ENCODE measurements around the gene CHRNE. TPM values are rescaled to one million over a fixed set of nuclear protein-coding genes. Genes with fewer than 3 reads are reported as not detected.

Gene CHRNE
- total and polyA plus RNA-seq, 2 of the 4 experiments (the other 2 are of a cell fraction): under 0.01 to 0.21 TPM

DNA sequence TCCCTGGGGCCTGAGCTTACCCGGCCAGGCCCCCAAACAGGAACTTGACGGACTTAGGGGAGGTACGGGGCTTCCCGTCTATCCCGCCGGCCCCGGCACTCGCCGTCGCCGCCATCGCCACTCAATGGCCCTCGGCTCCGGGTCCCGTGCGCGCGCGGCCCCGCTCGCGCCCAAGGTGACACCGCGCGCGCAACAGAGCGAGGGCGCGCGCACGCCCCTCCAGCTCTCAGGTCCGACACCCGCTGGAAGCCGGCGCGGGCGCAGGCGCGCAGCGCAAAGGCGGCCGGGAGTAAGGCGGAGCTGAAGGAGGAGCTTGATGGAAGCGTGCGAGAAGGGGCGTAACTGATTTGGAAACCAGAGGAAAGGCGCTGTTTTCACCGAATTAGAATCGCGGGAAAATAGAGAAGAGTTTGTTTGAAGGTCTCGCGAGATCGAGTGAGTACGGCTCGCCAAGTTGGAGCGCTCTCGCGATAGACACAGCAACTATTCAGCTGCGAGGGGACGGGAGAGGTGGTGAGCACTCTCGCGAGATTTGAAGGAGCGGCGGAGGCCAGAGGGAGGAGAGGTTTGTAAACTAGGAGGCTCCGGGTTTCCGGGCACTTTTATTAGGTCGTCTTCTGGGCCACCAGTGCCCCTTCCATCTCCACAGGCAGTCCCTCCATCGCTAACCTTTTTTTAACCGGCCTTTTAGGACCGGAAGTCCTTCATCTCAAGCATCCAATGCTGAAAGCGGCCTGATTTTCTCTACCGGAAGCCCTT lies 37.1 kb upstream of the CHRNE start, which contains the start of the genes RNF167 and SLC25A11:
RNF167 (plus strand) TSS at position 473 of the 759 bp plus-strand sequence. CDS start 642 bp downstream, outside the sequence.
SLC25A11 (minus strand) TSS at position 251 of the 759 bp plus-strand sequence; CDS start at position 115, 136 bp downstream.
- ChIA-PET CTCF (interaction anchor here (0.5 to 1.6 kb wide), 3 partner anchors 27 to 40 kb away, joined by 3 read pairs; partner anchors contain the start of gene SPAG7), POLR2A (ENCODE audit: unreplicated experiment) (interaction anchor here (0.6 to 2.0 kb wide), 3 partner anchors 9 to 31 kb away, joined by 3 to 14 read pairs (median 3); partner anchors contain the start of gene SPAG7)
- no peaks in the 10 kb centered on the region for H3K27me3 ChIP-seq (ENCODE audit: control insufficient read depth, insufficient read depth, low read length)
- peak within 1 kb of the TSS; percentile 93 for H2AK5ac ChIP-seq (ENCODE audit: low read depth, low read length)
- H2BK15ac ChIP-seq (ENCODE audit: low read depth, low read length): no peak within 1 kb of the TSS; the same call in 2 of the 3 replicates
- H2BK120ac ChIP-seq (ENCODE audit: low read depth, low read length): peak within 1 kb of the TSS; percentile 85
- H3K79me1 ChIP-seq (ENCODE audit: low read depth in 1 of 2, low read length in 2 of 2): peaks cover 22 to 61% of the 10 kb centered on the region in 2 experiments; a peak in 3 of 4 replicates
- H4K8ac ChIP-seq (ENCODE audit: low read depth in 2 of 2, low read length in 2 of 2): peak within 1 kb of the TSS; percentile 82 to 99
- 0 out of 2 replicates have a peak within 1 kb of the TSS, but pooled peaks have one; percentile 70 for H2BK20ac ChIP-seq (ENCODE audit: low read depth, low read length)
- H4K20me1 ChIP-seq (ENCODE audit: insufficient read depth, low read length): peaks cover 38% of the 10 kb centered on the region
- DNase-seq: peak; percentile 100
- H3K14ac ChIP-seq (replicated peaks; ENCODE audit: low read depth, low read length): peak within 1 kb of the TSS; percentile 92
- H3K9me3 ChIP-seq (ENCODE audit: control insufficient read depth, insufficient read depth, low read length): no peaks in the 10 kb centered on the region
- H3K4me3 ChIP-seq (ENCODE audit: insufficient read depth, low read depth, low read length): peak within 1 kb of the TSS; percentile 68
- in situ Hi-C loops (cut with MboI; ENCODE audit: low sequenced_read_pairs): no loop called here
- H3K27ac ChIP-seq (ENCODE audit: insufficient read depth, low read length): peak within 1 kb of the TSS; percentile 78
- H3K4me2 ChIP-seq (ENCODE audit: low read depth, low read length): peak within 1 kb of the TSS; percentile 94
- peak within 1 kb of the TSS; percentile 93 for H4K91ac ChIP-seq (ENCODE audit: insufficient read depth, low read depth, low read length)
- intact Hi-C loops (cut with micrococcal nuclease): loop anchor here (1.0 kb wide), 1 partner anchor 31 kb away; no protein-coding TSS in a partner anchor
- H3K4me1 ChIP-seq (ENCODE audit: control insufficient read depth, insufficient read depth, low read length): peaks cover 13% of the 10 kb centered on the region
- peak; percentile 89 for ATAC-seq (ENCODE audit: low read depth)
- 0% methylated on average over 38 of the region's 72 CpGs; no CpG with 5 or more reads in 1 of the 2 experiments for WGBS, 2 experiments (ENCODE audit: extremely low coverage in 2 of 2, insufficient read length in 1 of 2)
- H3K18ac ChIP-seq (ENCODE audit: low read depth, low read length): peak within 1 kb of the TSS; percentile 36; the same call in 1 of the 2 replicates
- H3K9me1 ChIP-seq (ENCODE audit: insufficient read depth, low read length): peaks cover 15% of the 10 kb centered on the region; the same call in 1 of the 2 replicates
- H4K5ac ChIP-seq (ENCODE audit: low read depth, low read length): peak within 1 kb of the TSS; percentile 72
- H2AFZ ChIP-seq (replicated peaks; ENCODE audit: low read length, poor library complexity): peak within 1 kb of the TSS; percentile 89
- no TSS peak for BruUV-seq (replicated peaks)
- peak within 1 kb of the TSS; percentile 99 for H3K23ac ChIP-seq (ENCODE audit: low read depth, low read length)
- dilution Hi-C loops (cut with HindIII; ENCODE audit: low sequenced_read_pairs, unreplicated experiment): no loop called here
- peaks cover 43% of the 10 kb centered on the region for H3K36me3 ChIP-seq (ENCODE audit: control insufficient read depth, insufficient read depth, low read length)
- peak within 1 kb of the TSS; percentile 99 for H2AK9ac ChIP-seq (replicated peaks; ENCODE audit: low read depth, low read length, poor library complexity)
- H3K9ac ChIP-seq (ENCODE audit: low read depth, low read length): peak within 1 kb of the TSS; percentile 84
- H2BK5ac ChIP-seq (ENCODE audit: low read depth, low read length, poor library complexity, severe bottlenecking): peak within 1 kb of the TSS; percentile 55
- H3K56ac ChIP-seq (ENCODE audit: extremely low read depth, insufficient read depth, low read length): peak within 1 kb of the TSS; percentile 90
- H3K4ac ChIP-seq (ENCODE audit: low read depth, low read length): peak within 1 kb of the TSS; percentile 92
- TF ChIP-seq, protein P1, sequence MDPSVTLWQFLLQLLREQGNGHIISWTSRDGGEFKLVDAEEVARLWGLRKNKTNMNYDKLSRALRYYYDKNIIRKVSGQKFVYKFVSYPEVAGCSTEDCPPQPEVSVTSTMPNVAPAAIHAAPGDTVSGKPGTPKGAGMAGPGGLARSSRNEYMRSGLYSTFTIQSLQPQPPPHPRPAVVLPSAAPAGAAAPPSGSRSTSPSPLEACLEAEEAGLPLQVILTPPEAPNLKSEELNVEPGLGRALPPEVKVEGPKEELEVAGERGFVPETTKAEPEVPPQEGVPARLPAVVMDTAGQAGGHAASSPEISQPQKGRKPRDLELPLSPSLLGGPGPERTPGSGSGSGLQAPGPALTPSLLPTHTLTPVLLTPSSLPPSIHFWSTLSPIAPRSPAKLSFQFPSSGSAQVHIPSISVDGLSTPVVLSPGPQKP (IDR thresholded peaks at IDR 0.05; ENCODE audit: borderline replicate concordance, low read depth, low read length): no peak
- peak; percentile 71 for TF ChIP-seq POLR2A (IDR thresholded peaks at IDR 0.05; ENCODE audit: low read depth, low read length)
- TF ChIP-seq MXI1 (IDR thresholded peaks at IDR 0.05; ENCODE audit: borderline replicate concordance, low read depth, low read length): peak; percentile 72; the same call in 1 of the 2 replicates
- TF ChIP-seq, protein P2, sequence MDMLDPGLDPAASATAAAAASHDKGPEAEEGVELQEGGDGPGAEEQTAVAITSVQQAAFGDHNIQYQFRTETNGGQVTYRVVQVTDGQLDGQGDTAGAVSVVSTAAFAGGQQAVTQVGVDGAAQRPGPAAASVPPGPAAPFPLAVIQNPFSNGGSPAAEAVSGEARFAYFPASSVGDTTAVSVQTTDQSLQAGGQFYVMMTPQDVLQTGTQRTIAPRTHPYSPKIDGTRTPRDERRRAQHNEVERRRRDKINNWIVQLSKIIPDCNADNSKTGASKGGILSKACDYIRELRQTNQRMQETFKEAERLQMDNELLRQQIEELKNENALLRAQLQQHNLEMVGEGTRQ (IDR thresholded peaks at IDR 0.05; ENCODE audit: low read depth, low read length): no peak
- TF ChIP-seq FOS (IDR thresholded peaks at IDR 0.05; ENCODE audit: low read depth, low read length): no peak
- TF ChIP-seq CHD1 (IDR thresholded peaks at IDR 0.05; ENCODE audit: low read depth, low read length): no peak
- TF ChIP-seq MAZ (IDR thresholded peaks at IDR 0.05; ENCODE audit: borderline replicate concordance, low read depth, low read length): no peak; the same call in 1 of the 2 replicates
- TF ChIP-seq RFX5 (IDR thresholded peaks at IDR 0.05; ENCODE audit: low read depth, low read length): no peak
- no peak for TF ChIP-seq NFE2L2 (IDR thresholded peaks at IDR 0.05; ENCODE audit: low read depth, low read length)
- no peak for TF ChIP-seq RCOR1 (IDR thresholded peaks at IDR 0.05; ENCODE audit: insufficient replicate concordance, low read length)
- TF ChIP-seq RAD21 (IDR thresholded peaks at IDR 0.05; ENCODE audit: low read length): no peak
- TF ChIP-seq CEBPB (IDR thresholded peaks at IDR 0.05; ENCODE audit: low read depth, low read length): peak; percentile 33
- TF ChIP-seq, protein P3, sequence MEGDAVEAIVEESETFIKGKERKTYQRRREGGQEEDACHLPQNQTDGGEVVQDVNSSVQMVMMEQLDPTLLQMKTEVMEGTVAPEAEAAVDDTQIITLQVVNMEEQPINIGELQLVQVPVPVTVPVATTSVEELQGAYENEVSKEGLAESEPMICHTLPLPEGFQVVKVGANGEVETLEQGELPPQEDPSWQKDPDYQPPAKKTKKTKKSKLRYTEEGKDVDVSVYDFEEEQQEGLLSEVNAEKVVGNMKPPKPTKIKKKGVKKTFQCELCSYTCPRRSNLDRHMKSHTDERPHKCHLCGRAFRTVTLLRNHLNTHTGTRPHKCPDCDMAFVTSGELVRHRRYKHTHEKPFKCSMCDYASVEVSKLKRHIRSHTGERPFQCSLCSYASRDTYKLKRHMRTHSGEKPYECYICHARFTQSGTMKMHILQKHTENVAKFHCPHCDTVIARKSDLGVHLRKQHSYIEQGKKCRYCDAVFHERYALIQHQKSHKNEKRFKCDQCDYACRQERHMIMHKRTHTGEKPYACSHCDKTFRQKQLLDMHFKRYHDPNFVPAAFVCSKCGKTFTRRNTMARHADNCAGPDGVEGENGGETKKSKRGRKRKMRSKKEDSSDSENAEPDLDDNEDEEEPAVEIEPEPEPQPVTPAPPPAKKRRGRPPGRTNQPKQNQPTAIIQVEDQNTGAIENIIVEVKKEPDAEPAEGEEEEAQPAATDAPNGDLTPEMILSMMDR (conservative IDR thresholded peaks at IDR 0.05; ENCODE audit: low read depth, low read length): no peak
